Progenitor cell of endocrine pancreas (in vitro differentiated cells): Measurements from ENCODE around the gene RNPEPL1. TPM values are rescaled to one million over a fixed set of nuclear protein-coding genes. Genes with fewer than 3 reads are reported as not detected.
A peak's percentile ranks its signal among the peaks of the same experiment; 100 is the strongest.

ENCODE experiments used
- DNase-seq: peaks from one replicate; pipeline ENCODE4 v3.0.0; 2021; ENCODE audit warnings: low spot score; ENCODE audit not compliant: unreplicated experiment
- H3K27ac Mint-ChIP-seq: 2 replicates; pipeline ENCODE4 v1.8.0; 2021; ENCODE audit warnings: mild to moderate bottlenecking, moderate library complexity, mixed read lengths
- H3K27me3 Mint-ChIP-seq: 2 replicates; pipeline ENCODE4 v1.8.0; 2021; ENCODE audit warnings: mixed read lengths
- H3K36me3 Mint-ChIP-seq: 2 replicates; pipeline ENCODE4 v1.8.0; 2022; ENCODE audit warnings: mixed read lengths; ENCODE audit not compliant: insufficient read depth
- H3K4me1 Mint-ChIP-seq: 2 replicates; pipeline ENCODE4 v1.8.0; 2021; ENCODE audit warnings: low read depth, mixed read lengths
- H3K4me3 Mint-ChIP-seq: 2 replicates; pipeline ENCODE4 v1.8.0; 2021; ENCODE audit warnings: low read depth, mild to moderate bottlenecking, moderate library complexity, mixed read lengths
- H3K9me3 Mint-ChIP-seq: 2 replicates; pipeline ENCODE4 v1.8.0; 2021; ENCODE audit warnings: low read depth, mixed read lengths
- total RNA-seq: library from RNA; stranded (reverse); gene quantifications from 2 replicates; pipeline ENCODE4 v1.2.1, GENCODE V29; 2021
- TF ChIP-seq, protein P1 (sequence below): fragments of 200-600 bp; sonication (generic); IDR thresholded peaks from one replicate; pipeline ENCODE4 v1.5.0; 2021; ENCODE audit warnings: antibody characterized with exemption, mild to moderate bottlenecking; ENCODE audit not compliant: unreplicated experiment

Gene RNPEPL1
- total RNA-seq, 1 donor from 2014 or later: 52.2 TPM

DNA sequence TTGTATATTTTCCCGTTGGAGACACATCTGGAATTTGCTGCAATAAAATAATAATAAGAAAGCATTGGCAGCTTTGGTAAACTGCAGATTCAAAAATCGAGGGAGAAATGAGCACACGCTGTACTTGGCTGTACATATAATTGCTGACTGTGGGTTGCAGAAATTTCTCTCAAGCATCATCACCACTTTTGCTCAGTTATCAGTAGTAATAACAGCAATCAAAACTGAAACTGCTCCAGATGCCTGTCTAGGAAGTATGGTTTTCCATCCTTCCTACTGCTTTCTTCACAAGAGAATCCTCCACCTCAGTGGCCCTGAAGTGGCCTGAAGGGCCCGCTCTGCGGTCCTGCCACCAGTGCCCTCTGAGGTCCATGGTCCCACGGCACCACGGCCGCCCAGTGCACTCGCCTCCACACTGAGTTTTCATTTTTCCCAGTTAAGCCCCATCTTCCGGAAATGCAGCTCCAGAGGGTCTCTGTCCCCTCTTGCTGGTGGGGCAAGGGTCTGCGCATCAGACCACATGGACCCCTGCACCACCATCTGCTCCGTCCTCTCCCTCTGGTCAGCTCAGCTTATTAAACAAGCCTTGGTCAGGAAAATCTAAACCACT is 4.2 kb upstream of the RNPEPL1 start:
- TF ChIP-seq, protein P1, sequence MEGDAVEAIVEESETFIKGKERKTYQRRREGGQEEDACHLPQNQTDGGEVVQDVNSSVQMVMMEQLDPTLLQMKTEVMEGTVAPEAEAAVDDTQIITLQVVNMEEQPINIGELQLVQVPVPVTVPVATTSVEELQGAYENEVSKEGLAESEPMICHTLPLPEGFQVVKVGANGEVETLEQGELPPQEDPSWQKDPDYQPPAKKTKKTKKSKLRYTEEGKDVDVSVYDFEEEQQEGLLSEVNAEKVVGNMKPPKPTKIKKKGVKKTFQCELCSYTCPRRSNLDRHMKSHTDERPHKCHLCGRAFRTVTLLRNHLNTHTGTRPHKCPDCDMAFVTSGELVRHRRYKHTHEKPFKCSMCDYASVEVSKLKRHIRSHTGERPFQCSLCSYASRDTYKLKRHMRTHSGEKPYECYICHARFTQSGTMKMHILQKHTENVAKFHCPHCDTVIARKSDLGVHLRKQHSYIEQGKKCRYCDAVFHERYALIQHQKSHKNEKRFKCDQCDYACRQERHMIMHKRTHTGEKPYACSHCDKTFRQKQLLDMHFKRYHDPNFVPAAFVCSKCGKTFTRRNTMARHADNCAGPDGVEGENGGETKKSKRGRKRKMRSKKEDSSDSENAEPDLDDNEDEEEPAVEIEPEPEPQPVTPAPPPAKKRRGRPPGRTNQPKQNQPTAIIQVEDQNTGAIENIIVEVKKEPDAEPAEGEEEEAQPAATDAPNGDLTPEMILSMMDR: no peak
- H3K4me1 Mint-ChIP-seq: peaks cover 24% of the 10 kb centered on the region
- H3K36me3 Mint-ChIP-seq: peaks cover 2% of the 10 kb centered on the region
- H3K27me3 Mint-ChIP-seq: no peaks in the 10 kb centered on the region
- H3K4me3 Mint-ChIP-seq: no peak overlapping the region
- no peaks in the 10 kb centered on the region for H3K9me3 Mint-ChIP-seq
- H3K27ac Mint-ChIP-seq: no peak overlapping the region
- no peak for DNase-seq

DNA sequence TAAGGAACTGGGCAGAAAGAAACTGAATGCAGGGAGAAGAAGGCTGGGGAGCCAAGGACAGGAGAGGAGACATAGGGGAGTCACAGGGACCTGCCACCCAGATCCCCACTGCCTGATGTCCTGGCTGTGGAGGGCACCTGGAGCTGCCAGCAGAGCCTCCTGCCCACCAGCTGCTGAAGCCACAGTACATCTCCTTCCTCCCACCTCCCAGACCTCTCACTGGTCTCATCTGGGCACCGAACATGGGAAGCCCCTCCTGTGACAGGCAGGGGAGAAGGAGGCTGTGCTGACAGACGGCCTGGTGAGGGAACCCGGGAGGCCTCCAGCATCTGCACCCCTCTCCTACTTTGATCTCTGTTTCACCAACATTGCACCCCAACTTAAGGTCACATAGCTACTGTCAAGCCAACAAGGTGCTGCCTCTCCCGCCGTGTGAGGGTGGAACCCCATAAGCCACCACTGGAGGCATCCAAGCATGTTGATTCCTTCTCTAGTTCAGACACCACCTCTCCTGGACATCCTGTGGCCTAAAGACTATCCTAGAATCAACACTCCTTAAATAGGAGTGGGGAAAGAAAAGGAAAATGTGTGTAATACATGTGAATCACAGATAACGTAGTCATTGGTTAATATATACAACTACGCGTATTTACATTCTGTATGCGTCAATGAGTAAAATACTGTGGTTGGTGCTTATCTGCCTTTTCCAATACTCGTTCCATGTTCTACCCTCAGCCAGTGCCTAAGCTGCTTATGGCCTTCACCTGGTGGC is 3.5 kb upstream of the RNPEPL1 start:
- Mint-ChIP-seq H3K4me3 (no peak overlapping the region), H3K4me1 (peaks cover 29% of the 10 kb centered on the region)

DNA sequence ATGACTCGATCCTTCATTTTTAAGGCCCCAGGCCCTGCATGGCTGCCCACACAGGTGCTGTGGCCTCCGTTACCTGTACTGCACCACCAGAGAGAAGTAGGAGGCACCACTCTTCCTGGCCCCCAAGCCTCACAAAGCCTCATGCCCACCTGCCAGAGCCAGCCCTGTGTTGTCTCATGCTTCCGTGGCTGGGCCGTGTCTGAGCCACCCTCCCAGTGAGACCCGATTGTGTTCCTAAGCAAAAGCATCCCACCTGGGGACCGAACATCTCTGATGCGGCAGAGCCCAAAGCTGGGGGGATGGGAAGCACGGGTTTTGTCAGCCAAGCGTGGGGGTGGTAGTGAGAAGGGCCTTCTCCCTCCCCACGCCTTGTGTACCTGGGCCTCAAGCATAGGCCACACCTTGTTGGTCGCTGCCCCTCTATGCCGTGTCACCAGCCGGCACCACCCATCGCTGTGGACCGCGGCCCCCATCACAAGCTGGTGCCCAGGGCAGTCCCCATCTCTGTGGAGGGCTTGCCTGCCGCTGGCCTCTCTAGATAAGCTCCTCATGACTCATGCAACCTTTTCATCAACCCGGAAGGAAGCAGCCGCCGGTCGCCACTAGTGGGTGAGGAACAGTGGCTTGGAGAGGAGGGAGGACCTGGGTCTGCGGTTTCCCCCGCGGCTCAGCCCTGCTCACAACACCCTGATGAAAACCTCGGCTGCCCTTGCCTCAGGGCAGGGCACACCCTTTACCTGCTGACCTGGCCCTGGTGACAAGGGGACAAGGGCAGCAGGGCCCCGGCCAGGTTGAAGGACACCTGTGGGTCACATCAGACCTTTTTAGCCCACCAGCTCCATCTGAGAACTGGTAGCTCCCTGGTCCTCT is 2.7 kb upstream of the RNPEPL1 start:
- DNase-seq: no peak
- H3K36me3 Mint-ChIP-seq: peaks cover 2% of the 10 kb centered on the region
- H3K27me3 Mint-ChIP-seq: no peaks in the 10 kb centered on the region
- peaks cover 29% of the 10 kb centered on the region for H3K4me1 Mint-ChIP-seq
- no peaks in the 10 kb centered on the region for H3K9me3 Mint-ChIP-seq
- no peak overlapping the region for H3K4me3 Mint-ChIP-seq
- TF ChIP-seq, protein P1: no peak
- peak overlapping the region; percentile 71 for H3K27ac Mint-ChIP-seq

More for the DNA sequence above, 3.5 kb upstream of the RNPEPL1 start:
- DNase-seq: no peak
- H3K27ac Mint-ChIP-seq: peak overlapping the region; percentile 85
- H3K27me3 Mint-ChIP-seq: no peaks in the 10 kb centered on the region
- peaks cover 2% of the 10 kb centered on the region for H3K36me3 Mint-ChIP-seq
- TF ChIP-seq, protein P1: no peak
- H3K9me3 Mint-ChIP-seq: no peaks in the 10 kb centered on the region

DNA sequence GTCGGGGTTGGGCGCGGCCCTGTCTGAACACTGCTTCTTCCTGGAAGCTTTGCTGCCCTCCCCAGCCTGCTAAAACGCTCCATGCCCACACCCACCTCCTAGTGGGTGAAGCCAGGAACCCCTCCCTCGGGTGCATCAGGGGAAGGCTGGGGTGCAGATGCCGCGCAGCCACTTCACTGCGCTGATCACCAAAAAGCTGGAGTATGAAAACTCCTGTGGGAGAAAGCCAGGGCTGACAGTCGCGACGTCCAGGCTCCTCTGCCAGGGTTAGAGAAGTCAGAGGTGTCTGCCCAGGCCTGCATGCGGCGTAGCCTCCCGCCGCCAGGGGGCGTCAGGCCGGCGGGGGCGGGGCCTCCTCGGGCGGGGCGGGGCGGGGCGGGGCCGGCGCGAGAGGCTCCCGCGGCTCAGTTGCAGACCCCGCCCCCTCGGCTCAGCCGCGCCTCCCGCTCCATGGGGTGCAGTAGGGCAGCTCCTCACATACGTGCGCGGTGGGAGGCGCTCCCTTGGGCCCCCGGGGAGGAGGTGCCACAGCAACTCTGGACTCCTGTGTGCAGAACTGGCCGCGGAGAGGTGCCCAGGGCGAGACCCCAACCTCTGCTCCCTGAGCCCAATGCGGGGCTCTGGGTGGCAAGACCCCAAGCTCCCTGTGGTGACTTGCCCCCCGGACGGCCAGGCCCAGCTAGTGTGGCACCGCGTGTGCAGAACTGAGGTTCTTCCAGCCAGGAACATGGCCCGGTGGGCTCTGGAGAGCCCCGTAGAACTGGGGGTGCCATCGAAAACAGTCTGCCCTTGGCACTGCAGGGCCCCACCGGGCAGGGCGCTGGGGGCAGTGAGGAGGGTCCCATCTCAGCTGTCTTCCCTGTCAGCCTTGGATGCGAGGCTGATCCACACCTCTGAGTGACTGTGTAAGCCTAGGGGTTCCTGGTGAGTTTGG is 1.8 kb upstream of the RNPEPL1 start:
- Mint-ChIP-seq H3K27me3 (no peaks in the 10 kb centered on the region), H3K36me3 (peaks cover 3% of the 10 kb centered on the region), H3K4me3 (peak overlapping the region; percentile 76), H3K9me3 (no peaks in the 10 kb centered on the region), H3K27ac (peak overlapping the region; percentile 59), H3K4me1 (peaks cover 25% of the 10 kb centered on the region)
- TF ChIP-seq, protein P1: peak; percentile 94
- DNase-seq: peak; percentile 73
